OCI-LY1 (cell line): ENCODE results near the gene LCP2.

Experiments
- H2AFZ ChIP-seq: fragments of 200-600 bp; sonication (generic), shearing (Covaris generic); 2 replicates; pipeline ENCODE4 v1.6.0; 2014; ENCODE audit warnings: antibody characterized with exemption, mild to moderate bottlenecking, low read length
- H3F3A ChIP-seq: fragments of 200-600 bp; sonication (generic), shearing (Covaris generic); 2 replicates; pipeline ENCODE4 v1.6.0; 2014; ENCODE audit warnings: mild to moderate bottlenecking, antibody characterized with exemption, low read length, moderate library complexity; ENCODE audit not compliant: insufficient read depth
- H3K27ac ChIP-seq: fragments of 200-600 bp; sonication (generic); 2 replicates; pipeline ENCODE4 v1.5.1; 2014; ENCODE audit warnings: low read length, mixed run types, mild to moderate bottlenecking, low read depth; ENCODE audit not compliant: poor library complexity, severe bottlenecking
- H3K27me3 ChIP-seq: fragments of 200-600 bp; sonication (generic); 2 replicates; pipeline ENCODE4 v1.6.0; 2014; ENCODE audit warnings: antibody characterized with exemption, mild to moderate bottlenecking, low read length, moderate library complexity; ENCODE audit not compliant: insufficient read depth
- H3K36me3 ChIP-seq: fragments of 200-600 bp; sonication (generic); 2 replicates; pipeline ENCODE4 v1.6.1; 2014; ENCODE audit warnings: mild to moderate bottlenecking, antibody characterized with exemption, low read length, moderate library complexity, mixed read lengths; ENCODE audit not compliant: insufficient read depth
- H3K4me1 ChIP-seq: fragments of 200-600 bp; sonication (generic); 2 replicates; pipeline ENCODE4 v1.5.1; 2014; ENCODE audit warnings: mild to moderate bottlenecking, low read length, moderate library complexity; ENCODE audit not compliant: insufficient read depth, severe bottlenecking
- H3K4me2 ChIP-seq: fragments of 200-600 bp; sonication (generic), shearing (Covaris generic); 2 replicates; pipeline ENCODE4 v1.6.1; 2014; ENCODE audit warnings: low read length
- H3K4me3 ChIP-seq: fragments of 200-600 bp; sonication (generic); 2 replicates; pipeline ENCODE4 v1.5.1; 2014; ENCODE audit warnings: low read length, low read depth, mild to moderate bottlenecking, mixed read lengths; ENCODE audit not compliant: poor library complexity, severe bottlenecking
- H3K79me2 ChIP-seq: fragments of 200-600 bp; shearing (Covaris generic); 2 replicates; pipeline ENCODE4 v1.6.1; 2016; ENCODE audit warnings: mixed run types, low read length, mixed read lengths; ENCODE audit not compliant: insufficient read depth
- H3K9ac ChIP-seq: fragments of 200-600 bp; sonication (generic), shearing (Covaris generic); 2 replicates; pipeline ENCODE4 v1.6.1; 2014; ENCODE audit warnings: mild to moderate bottlenecking, low read length, mixed read lengths
- H3K9me2 ChIP-seq: fragments of 200-600 bp; sonication (generic), shearing (Covaris generic); 2 replicates; pipeline ENCODE4 v1.6.1; 2014; ENCODE audit warnings: low read depth, mild to moderate bottlenecking, low read length, mixed read lengths
- H3K9me3 ChIP-seq: fragments of 200-600 bp; shearing (Covaris generic); 2 replicates; pipeline ENCODE4 v1.6.1; 2014; ENCODE audit warnings: low read length, mixed read lengths
- H4K20me1 ChIP-seq: fragments of 200-600 bp; sonication (generic), shearing (Covaris generic); 2 replicates; pipeline ENCODE4 v1.6.0; 2016; ENCODE audit warnings: mild to moderate bottlenecking, low read length; ENCODE audit not compliant: insufficient read depth
- EZH2 ChIP-seq: fragments of 200-600 bp; sonication (generic), shearing (Covaris generic); IDR thresholded peaks from 2 replicates; pipeline ENCODE4 v1.8.0; 2017; ENCODE audit warnings: borderline replicate concordance, mixed run types, mild to moderate bottlenecking, antibody characterized with exemption, low read length, moderate library complexity, mixed read lengths
- TF ChIP-seq, protein P1 (sequence below): fragments of 200-600 bp; sonication (generic), shearing (Covaris generic); IDR thresholded peaks from 2 replicates; pipeline ENCODE4 v1.5.1; 2017; ENCODE audit warnings: mild to moderate bottlenecking, antibody characterized with exemption, low read length, moderate library complexity, mixed read lengths

LCP2 gene

GRCh38 chr5:170235876-170236864 lies 61.4 kb downstream of the LCP2 start:
- Histone ChIP-seq H3K4me2 (no peak overlapping the region), H3K9ac (no peak overlapping the region), H3K27ac (no peak overlapping the region), H2AFZ (no peak overlapping the region), H3F3A (no peaks in the 10 kb centered on the region), H3K79me2 (no peaks in the 10 kb centered on the region), H3K36me3 (no peaks in the 10 kb centered on the region), H3K9me2 (no peaks in the 10 kb centered on the region), H3K4me3 (no peak overlapping the region), H4K20me1 (no peaks in the 10 kb centered on the region), H3K27me3 (no peaks in the 10 kb centered on the region), H3K9me3 (no peaks in the 10 kb centered on the region), H3K4me1 (no peaks in the 10 kb centered on the region)
- TF ChIP-seq, protein P1, sequence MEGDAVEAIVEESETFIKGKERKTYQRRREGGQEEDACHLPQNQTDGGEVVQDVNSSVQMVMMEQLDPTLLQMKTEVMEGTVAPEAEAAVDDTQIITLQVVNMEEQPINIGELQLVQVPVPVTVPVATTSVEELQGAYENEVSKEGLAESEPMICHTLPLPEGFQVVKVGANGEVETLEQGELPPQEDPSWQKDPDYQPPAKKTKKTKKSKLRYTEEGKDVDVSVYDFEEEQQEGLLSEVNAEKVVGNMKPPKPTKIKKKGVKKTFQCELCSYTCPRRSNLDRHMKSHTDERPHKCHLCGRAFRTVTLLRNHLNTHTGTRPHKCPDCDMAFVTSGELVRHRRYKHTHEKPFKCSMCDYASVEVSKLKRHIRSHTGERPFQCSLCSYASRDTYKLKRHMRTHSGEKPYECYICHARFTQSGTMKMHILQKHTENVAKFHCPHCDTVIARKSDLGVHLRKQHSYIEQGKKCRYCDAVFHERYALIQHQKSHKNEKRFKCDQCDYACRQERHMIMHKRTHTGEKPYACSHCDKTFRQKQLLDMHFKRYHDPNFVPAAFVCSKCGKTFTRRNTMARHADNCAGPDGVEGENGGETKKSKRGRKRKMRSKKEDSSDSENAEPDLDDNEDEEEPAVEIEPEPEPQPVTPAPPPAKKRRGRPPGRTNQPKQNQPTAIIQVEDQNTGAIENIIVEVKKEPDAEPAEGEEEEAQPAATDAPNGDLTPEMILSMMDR = no peak
- no peak for TF ChIP-seq EZH2

DNA sequence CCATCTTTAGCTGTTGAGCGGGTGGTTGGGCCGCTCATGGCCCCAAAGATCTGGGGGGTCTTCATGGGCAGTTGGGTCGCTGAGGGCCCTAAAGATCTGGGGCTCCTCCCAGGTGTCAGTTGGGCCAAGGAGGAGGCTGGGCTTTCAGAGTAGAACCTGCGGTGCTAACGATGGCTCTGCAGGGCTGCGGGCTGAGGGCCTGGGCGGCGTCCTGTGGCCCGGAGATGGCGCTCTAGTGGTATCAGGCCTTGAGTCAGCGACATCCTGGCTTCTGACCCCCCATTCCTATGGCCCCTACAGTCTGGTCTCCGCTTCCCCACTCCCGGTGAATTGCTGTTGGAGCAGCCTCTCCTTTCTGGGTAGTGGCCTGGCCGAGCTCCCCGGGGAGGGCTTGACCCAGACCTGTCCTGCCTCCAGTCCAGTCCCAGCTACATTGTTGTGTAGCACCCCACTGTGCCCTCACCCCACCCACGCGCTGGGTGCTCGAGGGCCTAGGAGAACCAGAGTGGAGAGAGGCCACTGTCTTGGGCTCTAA lies 64.2 kb downstream of the LCP2 start:
- no peak overlapping the region for H3K27ac ChIP-seq
- H3K4me1 ChIP-seq = no peaks in the 10 kb centered on the region
- H2AFZ ChIP-seq = no peak overlapping the region
- no peaks in the 10 kb centered on the region for H4K20me1 ChIP-seq
- H3K9ac ChIP-seq = no peak overlapping the region
- no peaks in the 10 kb centered on the region for H3K79me2 ChIP-seq
- H3K4me2 ChIP-seq = no peak overlapping the region
- no peaks in the 10 kb centered on the region; the same call in 1 of the 2 replicates for H3K27me3 ChIP-seq
- no peak overlapping the region for H3K4me3 ChIP-seq
- H3K9me3 ChIP-seq = no peaks in the 10 kb centered on the region
- no peaks in the 10 kb centered on the region for H3K36me3 ChIP-seq
- no peaks in the 10 kb centered on the region for H3K9me2 ChIP-seq
- TF ChIP-seq, protein P1 = no peak
- TF ChIP-seq EZH2 = no peak
- H3F3A ChIP-seq = no peaks in the 10 kb centered on the region

GRCh38 chr5:170232786-170233185 lies 64.8 kb downstream of the LCP2 start, which contains the start of gene C5orf58:
TSS of gene C5orf58 (plus strand) at chr5:170232985. CDS start at chr5:170234977, 1,992 bp downstream.
- Histone ChIP-seq H3K9me3 (no peaks in the 10 kb centered on the region), H3K4me2 (no peak within 1 kb of the TSS), H3K9me2 (no peaks in the 10 kb centered on the region), H3K36me3 (no peaks in the 10 kb centered on the region), H3K27ac (no peak within 1 kb of the TSS), H4K20me1 (no peaks in the 10 kb centered on the region), H3K9ac (no peak within 1 kb of the TSS), H2AFZ (no peak within 1 kb of the TSS), H3K4me3 (no peak within 1 kb of the TSS), H3K79me2 (no peaks in the 10 kb centered on the region), H3K4me1 (no peaks in the 10 kb centered on the region), H3F3A (no peaks in the 10 kb centered on the region), H3K27me3 (no peaks in the 10 kb centered on the region; the same call in 1 of the 2 replicates)
- TF ChIP-seq EZH2 = no peak
- TF ChIP-seq, protein P1 = no peak
